PC-9 (cell line): ENCODE data around the gene SNX25. TPM values are rescaled to one million over a fixed set of nuclear protein-coding genes. Genes with fewer than 3 reads are reported as not detected.
A peak's percentile ranks its signal among the peaks of the same experiment; 100 is the strongest.
"Not testable (repeated sequence)": the region's sequence is repeated elsewhere in the genome, so short reads cannot be mapped to it uniquely, and the experiment has no call there.

ENCODE experiments used
- BruUV-seq: library from RNA; stranded (reverse); fragments of 400-500 nt; replicated peaks from 2 replicates; lab custom pipeline; 2021; lab: Mats Ljungman, UMichigan
- CTCF ChIA-PET: fragments of 300-600 bp; sonication (Branson Sonifier 250); formaldehyde crosslinking; loops from one replicate; lab custom pipeline; 2022; ENCODE audit warnings: antibody characterized with exemption; lab: Charles Lee
- POLR2A ChIA-PET: fragments of 300-600 bp; sonication (Branson Sonifier 250); formaldehyde crosslinking; loops from one replicate; lab custom pipeline; 2022; ENCODE audit warnings: antibody characterized with exemption; ENCODE audit not compliant: unreplicated experiment; lab: Charles Lee
- DNase-seq, 2 experiments: peaks; one replicate each; pipeline versions ENCODE4 v3.0.0 to v3.0.0-alpha.2; 2015 to 2022; ENCODE audit warnings: mixed read lengths in 1 of 2
- H2AFZ ChIP-seq: fragments of 200-600 bp; sonication (generic); 2 replicates; pipeline ENCODE4 v1.8.1; 2017; ENCODE audit warnings: antibody characterized with exemption
- H3F3A ChIP-seq: fragments of 200-600 bp; sonication (generic); 2 replicates; pipeline ENCODE4 v1.8.1; 2017; ENCODE audit warnings: antibody characterized with exemption, mild to moderate bottlenecking, low read depth; ENCODE audit not compliant: insufficient read depth
- H3K27ac ChIP-seq: fragments of 200-600 bp; sonication (generic); 2 replicates; pipeline ENCODE4 v1.6.1; 2016; ENCODE audit warnings: mixed run types
- H3K27me3 ChIP-seq: fragments of 200-600 bp; sonication (generic); 2 replicates; pipeline ENCODE4 v1.6.1; 2016; ENCODE audit warnings: low read depth, mixed run types; ENCODE audit not compliant: insufficient read depth
- H3K36me3 ChIP-seq: fragments of 200-600 bp; sonication (generic); 2 replicates; pipeline ENCODE4 v1.6.1; 2016; ENCODE audit warnings: low read depth, mixed run types
- H3K4me1 ChIP-seq: fragments of 200-600 bp; sonication (generic); replicated peaks from 2 replicates; pipeline ENCODE4 v1.6.1; 2016; ENCODE audit warnings: mixed run types; ENCODE audit not compliant: insufficient read depth
- H3K4me2 ChIP-seq: fragments of 200-600 bp; sonication (generic); 2 replicates; pipeline ENCODE4 v1.6.1; 2017; ENCODE audit warnings: mixed run types
- H3K4me3 ChIP-seq: fragments of 200-600 bp; sonication (generic); 2 replicates; pipeline ENCODE4 v1.6.1; 2016; ENCODE audit warnings: mixed run types
- H3K79me2 ChIP-seq: fragments of 200-600 bp; sonication (generic); 2 replicates; pipeline ENCODE4 v1.6.1; 2017; ENCODE audit warnings: low read depth, mixed run types
- H3K9me2 ChIP-seq: fragments of 200-600 bp; sonication (generic); 2 replicates; pipeline ENCODE4 v1.8.1; 2017; ENCODE audit warnings: mild to moderate bottlenecking; ENCODE audit not compliant: insufficient read depth
- H3K9me3 ChIP-seq: fragments of 200-600 bp; sonication (generic); 2 replicates; pipeline ENCODE4 v1.8.1; 2016; ENCODE audit warnings: low read depth; ENCODE audit not compliant: insufficient read depth
- H4K20me1 ChIP-seq: fragments of 200-600 bp; sonication (generic); 2 replicates; pipeline ENCODE4 v1.8.1; 2017; ENCODE audit not compliant: insufficient read depth
- CTCF ChIP-seq: fragments of 200-600 bp; sonication (generic); conservative IDR thresholded peaks from 2 replicates; pipeline ENCODE4 v1.6.1; 2017; ENCODE audit warnings: mixed run types, antibody characterized with exemption, mild to moderate bottlenecking, moderate library complexity
- EZH2 ChIP-seq: fragments of 200-600 bp; sonication (generic); IDR thresholded peaks from 2 replicates; pipeline ENCODE4 v1.8.0; 2017; ENCODE audit warnings: antibody characterized with exemption, low read depth
- intact Hi-C: fragments of 100-400 bp; cut with micrococcal nuclease; formaldehyde crosslinking; loops from one replicate; pipeline ENCODE4 v1.10.0; 2022; ENCODE audit not compliant: unreplicated experiment
- total RNA-seq: library from RNA; stranded (reverse); gene quantifications from 2 replicates; pipeline ENCODE4 v1.2.3, GENCODE V29; 2021

Gene SNX25
- total RNA-seq, 1 experiment from 2014 or later = 18.0 TPM

- H3K36me3 ChIP-seq = no peaks in the 10 kb centered on the region
- no peak overlapping the region for H3K4me3 ChIP-seq
- H3K27me3 ChIP-seq = no peaks in the 10 kb centered on the region
- ChIA-PET CTCF (no interaction called here), POLR2A (no interaction called here)
- no peak overlapping the region for H2AFZ ChIP-seq
- intact Hi-C loops = no loop called here
- no peaks in the 10 kb centered on the region for H3F3A ChIP-seq
- H3K4me2 ChIP-seq = no peak overlapping the region
- no peak for DNase-seq
- no peaks in the 10 kb centered on the region for H4K20me1 ChIP-seq
- H3K27ac ChIP-seq = no peak overlapping the region
- BruUV-seq = no TSS peak
- TF ChIP-seq CTCF = no peak
- no peaks in the 10 kb centered on the region for H3K9me2 ChIP-seq
- no peaks in the 10 kb centered on the region for H3K9me3 ChIP-seq
- H3K4me1 ChIP-seq = peaks cover 5% of the 10 kb centered on the region
- no peaks in the 10 kb centered on the region for H3K79me2 ChIP-seq
Observed at GRCh38 chr4:185311113-185311888, 101.9 kb downstream of the SNX25 start.

GRCh38 chr4:185312699-185313098 is 103.3 kb downstream of the SNX25 start:
- no peaks in the 10 kb centered on the region for H3K9me3 ChIP-seq
- CTCF ChIA-PET = no interaction called here
- no peaks in the 10 kb centered on the region for H4K20me1 ChIP-seq
- intact Hi-C loops = no loop called here
- TF ChIP-seq EZH2 = no peak
- TF ChIP-seq CTCF = no peak
- H3K27me3 ChIP-seq = no peaks in the 10 kb centered on the region
- BruUV-seq = no TSS peak
- no peaks in the 10 kb centered on the region for H3F3A ChIP-seq
- POLR2A ChIA-PET = no interaction called here
- no peak overlapping the region for H3K4me3 ChIP-seq
- no peaks in the 10 kb centered on the region for H3K9me2 ChIP-seq
- H3K4me2 ChIP-seq = no peak overlapping the region
- no peaks in the 10 kb centered on the region for H3K4me1 ChIP-seq
- H2AFZ ChIP-seq = no peak overlapping the region
- H3K79me2 ChIP-seq = no peaks in the 10 kb centered on the region
- DNase-seq = no peak
- H3K36me3 ChIP-seq = no peaks in the 10 kb centered on the region
- H3K27ac ChIP-seq = no peak overlapping the region

- POLR2A ChIA-PET, H3K36me3 ChIP-seq, H3F3A ChIP-seq, CTCF ChIA-PET, H3K4me1 ChIP-seq, H3K4me3 ChIP-seq, H3K9me2 ChIP-seq, H3K4me2 ChIP-seq, intact Hi-C loops, DNase-seq, H3K9me3 ChIP-seq, H3K79me2 ChIP-seq, H4K20me1 ChIP-seq, BruUV-seq, H2AFZ ChIP-seq, H3K27ac ChIP-seq, H3K27me3 ChIP-seq: not testable (repeated sequence)
Observed at GRCh38 chr4:185317462-185317861, 108.1 kb downstream of the SNX25 start.

- Histone ChIP-seq H3F3A (no peaks in the 10 kb centered on the region; the same call in 1 of the 2 replicates), H3K9me2 (no peaks in the 10 kb centered on the region), H2AFZ (no peak overlapping the region), H3K9me3 (no peaks in the 10 kb centered on the region), H3K79me2 (no peaks in the 10 kb centered on the region), H3K4me1 (peaks cover 8% of the 10 kb centered on the region), H4K20me1 (no peaks in the 10 kb centered on the region), H3K4me2 (no peak overlapping the region), H3K4me3 (no peak overlapping the region), H3K36me3 (no peaks in the 10 kb centered on the region), H3K27ac (peak overlapping the region; percentile 43; the same call in 1 of the 2 replicates), H3K27me3 (no peaks in the 10 kb centered on the region)
- DNase-seq = no peak
- intact Hi-C loops = no loop called here
- POLR2A ChIA-PET = no interaction called here
- no peak for TF ChIP-seq CTCF
- TF ChIP-seq EZH2 = no peak
- BruUV-seq = no TSS peak
- CTCF ChIA-PET = no interaction called here
Observed at GRCh38 chr4:185317880-185318279, 108.5 kb downstream of the SNX25 start.
